ENCODE results near the gene RNF213.

RNF213 gene

GRCh38 chr17:80285237-80285920 lies 24.7 kb downstream of the RNF213 start:
- Histone ChIP-seq H3K4me1 (ENCODE audit: control insufficient read depth in 1 of 2, insufficient read depth in 2 of 2, low read length in 2 of 2) (no peaks in the 10 kb centered on the region), H3K79me2 (ENCODE audit: control insufficient read depth, insufficient read depth, low read length, poor library complexity) (no peaks in the 10 kb centered on the region), H3K18ac (ENCODE audit: low read length) (no peak overlapping the region), H4K91ac (ENCODE audit: low read depth, low read length) (no peak overlapping the region), H3K4me3 (ENCODE audit: low read depth, low read length) (no peak overlapping the region), H3K36me3 (ENCODE audit: control insufficient read depth in 1 of 2, insufficient read depth in 2 of 2, low read length in 2 of 2) (peaks cover 26 to 28% of the 10 kb centered on the region in 2 experiments), H3K27me3 (ENCODE audit: insufficient read depth, low read length) (no peaks in the 10 kb centered on the region), H3K23ac (ENCODE audit: low read length) (no peak overlapping the region), H2BK12ac (ENCODE audit: low read length) (no peak overlapping the region), H3K9me3 (ENCODE audit: insufficient read depth, low read depth, low read length) (peaks cover 6% of the 10 kb centered on the region), H4K8ac (ENCODE audit: low read depth, low read length) (no peak overlapping the region), H2BK5ac (ENCODE audit: low read depth, low read length, poor library complexity) (no peak overlapping the region), H3K4ac (ENCODE audit: low read depth, low read length) (no peak overlapping the region), H4K12ac (ENCODE audit: low read depth, low read length) (no peak overlapping the region), H2AK5ac (ENCODE audit: low read length) (no peak overlapping the region), H3K9ac (ENCODE audit: low read length) (no peak overlapping the region), H3K14ac (ENCODE audit: low read length) (no peak overlapping the region), H3K27ac (ENCODE audit: low read depth, low read length) (no peak overlapping the region), H3K79me1 (ENCODE audit: low read length) (no peaks in the 10 kb centered on the region), H3K4me2 (ENCODE audit: low read length) (no peak overlapping the region), H2BK120ac (ENCODE audit: insufficient read depth, low read length, poor library complexity) (no peak overlapping the region), H2AFZ (ENCODE audit: insufficient read depth, low read length, poor library complexity) (no peak overlapping the region)
- DNase-seq: peak; percentile 70 to 71
- no CpG with 5 or more reads among the region's 19 CpGs for WGBS (ENCODE audit: extremely low coverage, insufficient coverage, insufficient read length)

- Histone ChIP-seq H4K91ac (ENCODE audit: low read depth, low read length) (no peak overlapping the region), H3K4me1 (ENCODE audit: control insufficient read depth in 1 of 2, insufficient read depth in 2 of 2, low read length in 2 of 2) (no peaks in the 10 kb centered on the region), H3K14ac (ENCODE audit: low read length) (no peak overlapping the region), H3K79me2 (ENCODE audit: control insufficient read depth, insufficient read depth, low read length, poor library complexity) (no peaks in the 10 kb centered on the region), H3K9ac (ENCODE audit: low read length) (no peak overlapping the region), H4K12ac (ENCODE audit: low read depth, low read length) (no peak overlapping the region), H3K36me3 (ENCODE audit: control insufficient read depth in 1 of 2, insufficient read depth in 2 of 2, low read length in 2 of 2) (peaks cover 26 to 29% of the 10 kb centered on the region in 2 experiments), H3K9me3 (ENCODE audit: insufficient read depth, low read depth, low read length) (peaks cover 4% of the 10 kb centered on the region), H2BK5ac (ENCODE audit: low read depth, low read length, poor library complexity) (no peak overlapping the region), H3K4me3 (ENCODE audit: low read depth, low read length) (no peak overlapping the region), H2AK5ac (ENCODE audit: low read length) (no peak overlapping the region), H3K18ac (ENCODE audit: low read length) (no peak overlapping the region), H2BK120ac (ENCODE audit: insufficient read depth, low read length, poor library complexity) (no peak overlapping the region), H3K4me2 (ENCODE audit: low read length) (no peak overlapping the region), H3K4ac (ENCODE audit: low read depth, low read length) (no peak overlapping the region), H3K27ac (ENCODE audit: low read depth, low read length) (no peak overlapping the region), H4K8ac (ENCODE audit: low read depth, low read length) (no peak overlapping the region), H2AFZ (ENCODE audit: insufficient read depth, low read length, poor library complexity) (no peak overlapping the region), H3K79me1 (ENCODE audit: low read length) (no peaks in the 10 kb centered on the region), H3K23ac (ENCODE audit: low read length) (no peak overlapping the region), H2BK12ac (ENCODE audit: low read length) (no peak overlapping the region), H3K27me3 (ENCODE audit: insufficient read depth, low read length) (no peaks in the 10 kb centered on the region)
- WGBS (ENCODE audit: extremely low coverage, insufficient coverage, insufficient read length): no CpG with 5 or more reads among the region's 5 CpGs
- no peak for DNase-seq
Observed at GRCh38 chr17:80286638-80286960, 25.9 kb downstream of the RNF213 start.

- Histone ChIP-seq H4K12ac (ENCODE audit: low read depth, low read length) (no peak overlapping the region), H4K8ac (ENCODE audit: low read depth, low read length) (no peak overlapping the region), H2BK5ac (ENCODE audit: low read depth, low read length, poor library complexity) (no peak overlapping the region), H3K9ac (ENCODE audit: low read length) (no peak overlapping the region), H3K4me3 (ENCODE audit: low read depth, low read length) (no peak overlapping the region), H3K18ac (ENCODE audit: low read length) (no peak overlapping the region), H2AK5ac (ENCODE audit: low read length) (no peak overlapping the region), H3K14ac (ENCODE audit: low read length) (no peak overlapping the region), H3K9me3 (ENCODE audit: insufficient read depth, low read depth, low read length) (peaks cover 4% of the 10 kb centered on the region), H3K79me1 (ENCODE audit: low read length) (no peaks in the 10 kb centered on the region), H2AFZ (ENCODE audit: insufficient read depth, low read length, poor library complexity) (no peak overlapping the region), H3K36me3 (ENCODE audit: control insufficient read depth in 1 of 2, insufficient read depth in 2 of 2, low read length in 2 of 2) (peaks cover 30 to 32% of the 10 kb centered on the region in 2 experiments), H3K27ac (ENCODE audit: low read depth, low read length) (no peak overlapping the region), H3K79me2 (ENCODE audit: control insufficient read depth, insufficient read depth, low read length, poor library complexity) (no peaks in the 10 kb centered on the region), H4K91ac (ENCODE audit: low read depth, low read length) (no peak overlapping the region), H3K4ac (ENCODE audit: low read depth, low read length) (no peak overlapping the region), H3K4me1 (ENCODE audit: control insufficient read depth in 1 of 2, insufficient read depth in 2 of 2, low read length in 2 of 2) (no peaks in the 10 kb centered on the region), H3K4me2 (ENCODE audit: low read length) (no peak overlapping the region), H2BK120ac (ENCODE audit: insufficient read depth, low read length, poor library complexity) (no peak overlapping the region), H2BK12ac (ENCODE audit: low read length) (no peak overlapping the region), H3K23ac (ENCODE audit: low read length) (no peak overlapping the region), H3K27me3 (ENCODE audit: insufficient read depth, low read length) (no peaks in the 10 kb centered on the region)
- no peak for DNase-seq
- no CpG with 5 or more reads among the region's 9 CpGs for WGBS (ENCODE audit: extremely low coverage, insufficient coverage, insufficient read length)
Observed at GRCh38 chr17:80287038-80287437, 26.4 kb downstream of the RNF213 start.

GRCh38 chr17:80287806-80288567 lies 27.3 kb downstream of the RNF213 start:
- Histone ChIP-seq H3K36me3 (ENCODE audit: control insufficient read depth in 1 of 2, insufficient read depth in 2 of 2, low read length in 2 of 2) (peaks cover 34% of the 10 kb centered on the region in 2 experiments), H3K14ac (ENCODE audit: low read length) (no peak overlapping the region), H4K8ac (ENCODE audit: low read depth, low read length) (no peak overlapping the region), H3K4me1 (ENCODE audit: control insufficient read depth in 1 of 2, insufficient read depth in 2 of 2, low read length in 2 of 2) (no peaks in the 10 kb centered on the region), H3K23ac (ENCODE audit: low read length) (no peak overlapping the region), H4K91ac (ENCODE audit: low read depth, low read length) (no peak overlapping the region), H3K4ac (ENCODE audit: low read depth, low read length) (no peak overlapping the region), H3K4me2 (ENCODE audit: low read length) (no peak overlapping the region), H3K79me2 (ENCODE audit: control insufficient read depth, insufficient read depth, low read length, poor library complexity) (no peaks in the 10 kb centered on the region), H3K9ac (ENCODE audit: low read length) (no peak overlapping the region), H3K4me3 (ENCODE audit: low read depth, low read length) (no peak overlapping the region), H2AK5ac (ENCODE audit: low read length) (no peak overlapping the region), H2BK12ac (ENCODE audit: low read length) (no peak overlapping the region), H3K79me1 (ENCODE audit: low read length) (no peaks in the 10 kb centered on the region), H3K27me3 (ENCODE audit: insufficient read depth, low read length) (no peaks in the 10 kb centered on the region), H4K12ac (ENCODE audit: low read depth, low read length) (no peak overlapping the region), H3K27ac (ENCODE audit: low read depth, low read length) (no peak overlapping the region), H2BK120ac (ENCODE audit: insufficient read depth, low read length, poor library complexity) (no peak overlapping the region), H2BK5ac (ENCODE audit: low read depth, low read length, poor library complexity) (no peak overlapping the region), H3K18ac (ENCODE audit: low read length) (no peak overlapping the region), H3K9me3 (ENCODE audit: insufficient read depth, low read depth, low read length) (peaks cover 4% of the 10 kb centered on the region), H2AFZ (ENCODE audit: insufficient read depth, low read length, poor library complexity) (no peak overlapping the region)
- WGBS (ENCODE audit: extremely low coverage, insufficient coverage, insufficient read length): no CpG with 5 or more reads among the region's 22 CpGs
- DNase-seq: no peak
